ENCODE data around the gene GPAT3.
"Not testable (repeated sequence)": the region's sequence is repeated elsewhere in the genome, so short reads cannot be mapped to it uniquely, and the experiment has no call there.

Gene GPAT3

DNA sequence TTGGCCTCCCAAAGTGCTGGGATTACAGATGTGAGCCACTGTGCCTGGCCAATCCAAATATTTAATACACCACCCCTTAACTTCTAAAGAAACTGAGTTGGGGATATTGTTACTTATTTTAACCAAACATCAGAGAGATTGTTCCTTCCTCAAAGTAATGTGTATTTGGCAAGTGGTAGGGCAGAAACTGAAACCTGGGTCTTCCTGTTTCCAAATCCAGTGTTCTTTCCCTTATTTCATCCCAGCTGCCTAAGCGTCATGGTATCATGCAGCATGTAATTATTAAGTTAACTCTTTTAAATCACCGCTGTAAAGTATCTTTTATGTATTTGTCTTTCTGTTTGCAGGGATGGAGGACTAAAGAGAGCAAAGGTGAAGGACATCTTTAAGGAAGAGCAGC is 68.4 kb downstream of the GPAT3 start:
- no peak for DNase-seq (ENCODE audit: low spot score)

DNA sequence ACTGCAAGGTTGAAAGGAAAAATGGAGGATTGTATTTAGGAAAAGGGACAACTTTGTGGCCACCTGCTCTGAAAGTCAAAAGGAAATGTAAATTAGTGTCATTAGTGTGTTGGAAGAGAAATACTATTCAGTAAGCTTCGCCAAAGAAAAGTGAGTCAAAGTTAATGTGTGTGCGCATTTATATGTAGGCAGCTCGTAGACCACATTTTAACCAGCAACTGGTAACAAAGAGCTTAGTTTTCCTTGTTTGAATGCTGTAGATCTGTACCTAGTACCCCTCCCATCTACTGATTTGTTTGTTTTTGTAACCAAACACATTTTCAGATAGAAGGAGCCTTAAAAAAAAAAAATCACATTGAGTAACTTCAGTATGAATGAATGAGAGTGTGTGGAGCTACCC is 69.3 kb downstream of the GPAT3 start:
- DNase-seq (ENCODE audit: low spot score), result no peak

DNA sequence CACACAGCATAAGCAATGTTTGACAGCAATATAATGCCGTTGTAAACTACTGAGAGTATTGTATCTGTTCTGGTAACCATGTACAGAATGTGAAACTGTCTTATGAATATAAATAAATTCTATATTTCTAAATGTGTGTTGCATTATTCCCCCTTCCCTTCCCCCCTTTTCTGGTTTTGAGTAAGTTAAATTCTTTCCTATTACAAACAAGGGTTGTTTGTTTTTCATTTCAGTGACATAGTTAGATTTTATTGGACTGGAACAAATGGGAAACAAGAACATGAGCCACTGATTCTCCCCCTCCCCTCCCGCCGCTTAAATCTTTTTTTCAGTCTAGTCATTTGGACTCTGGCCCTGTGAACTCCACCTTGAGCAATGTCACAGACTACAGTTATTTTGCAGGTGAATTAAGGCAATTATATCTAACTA is 69.8 kb downstream of the GPAT3 start:
- no peak for DNase-seq (ENCODE audit: low spot score)

DNA sequence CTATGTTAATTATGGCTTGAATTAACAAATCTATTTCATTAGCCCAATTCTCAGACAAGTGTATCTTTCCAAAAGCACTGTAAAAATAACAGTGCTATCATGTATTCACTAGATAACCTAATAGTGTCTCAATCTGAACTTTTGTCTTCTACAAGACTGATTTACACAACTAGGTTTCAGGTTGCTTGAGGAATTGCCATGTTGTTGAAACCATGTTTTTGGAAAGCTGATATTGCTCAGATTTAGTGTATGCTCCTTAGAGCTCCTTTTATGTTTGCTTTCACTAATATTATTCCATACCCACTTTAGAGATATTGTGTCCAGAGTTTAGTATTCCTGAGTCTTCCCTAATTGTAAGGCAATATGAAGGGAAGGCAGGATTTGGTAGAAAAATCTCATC is 70.6 kb downstream of the GPAT3 start:
- DNase-seq (ENCODE audit: low spot score), result no peak

DNA sequence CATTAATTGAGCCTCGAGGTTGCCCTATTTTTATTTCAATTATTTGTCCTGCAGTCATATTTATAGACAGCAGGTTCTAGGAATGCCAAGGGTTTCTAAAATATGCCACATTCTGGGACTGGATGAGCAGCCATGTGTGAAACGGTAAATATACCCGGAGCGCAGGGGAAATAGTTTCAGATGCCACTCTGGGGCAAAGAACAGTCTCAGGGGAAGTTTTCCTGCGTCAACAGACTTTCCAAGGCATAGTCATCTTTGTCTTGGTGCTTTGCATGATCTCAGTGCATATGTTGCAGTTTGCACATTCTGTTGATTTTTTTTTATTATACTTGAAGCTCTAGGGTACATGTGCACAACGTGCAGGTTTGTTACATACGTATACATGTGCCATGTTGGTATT is 71.0 kb downstream of the GPAT3 start:
- no peak for DNase-seq (ENCODE audit: low spot score)

DNA sequence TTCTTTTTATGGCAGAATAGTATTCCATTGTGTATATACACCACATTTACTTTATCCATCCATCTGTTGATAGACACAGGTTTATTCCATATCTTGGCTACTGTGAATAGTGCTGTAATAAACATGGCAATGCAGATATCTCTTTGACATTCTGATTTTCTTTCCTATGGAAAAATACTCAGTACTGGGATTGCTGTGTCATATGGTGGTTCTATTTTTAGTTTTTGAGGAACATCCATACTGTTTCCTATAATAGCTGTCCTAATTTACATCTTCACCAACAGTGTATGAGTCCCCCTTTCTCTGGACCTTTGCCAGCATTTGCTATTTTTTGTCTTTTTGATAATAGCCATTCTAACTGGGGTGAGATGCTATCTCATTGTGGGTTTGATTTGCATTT is 73.5 kb downstream of the GPAT3 start:
- no peak for DNase-seq (ENCODE audit: low spot score)

DNA sequence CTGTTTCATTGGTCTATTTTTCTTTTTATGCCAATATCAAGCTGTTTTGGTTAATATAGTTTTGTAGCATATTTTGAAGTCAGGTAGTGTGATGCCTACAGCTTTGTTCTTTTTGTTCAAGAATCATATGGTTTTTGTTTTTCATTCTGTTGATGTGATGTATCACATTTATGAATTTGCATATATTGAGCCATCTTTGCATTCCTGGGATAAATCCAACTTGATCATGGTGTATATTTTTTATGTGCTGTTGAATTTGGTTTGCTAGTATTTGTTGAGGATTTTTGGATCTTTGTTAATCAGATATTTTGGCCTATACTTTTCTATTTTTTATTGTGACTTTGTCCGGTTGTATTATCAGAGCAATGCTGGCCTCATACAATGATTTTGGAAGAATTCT is 74.8 kb downstream of the GPAT3 start:
- DNase-seq (ENCODE audit: low spot score), result no peak

DNA sequence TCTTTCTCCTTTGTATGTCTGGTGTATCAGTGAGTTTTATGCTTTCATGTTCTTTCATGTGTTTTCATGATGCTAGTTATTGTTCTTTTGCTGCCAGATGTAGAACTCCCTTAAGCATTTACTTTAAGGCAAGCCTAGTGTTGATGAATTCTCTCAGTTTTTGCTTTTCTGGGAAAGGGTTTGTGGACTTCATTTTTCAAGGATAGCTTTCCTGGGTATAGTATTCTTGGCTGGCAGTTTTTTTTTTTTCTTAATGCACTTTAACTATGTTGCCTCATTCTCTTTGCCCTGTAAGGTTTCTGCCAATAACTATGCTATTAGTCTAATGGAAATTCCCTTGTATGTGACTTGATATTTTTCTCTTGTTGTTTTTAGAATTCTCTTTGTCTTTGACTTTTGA is 77.1 kb downstream of the GPAT3 start:
- no peak for DNase-seq (ENCODE audit: low spot score)

DNA sequence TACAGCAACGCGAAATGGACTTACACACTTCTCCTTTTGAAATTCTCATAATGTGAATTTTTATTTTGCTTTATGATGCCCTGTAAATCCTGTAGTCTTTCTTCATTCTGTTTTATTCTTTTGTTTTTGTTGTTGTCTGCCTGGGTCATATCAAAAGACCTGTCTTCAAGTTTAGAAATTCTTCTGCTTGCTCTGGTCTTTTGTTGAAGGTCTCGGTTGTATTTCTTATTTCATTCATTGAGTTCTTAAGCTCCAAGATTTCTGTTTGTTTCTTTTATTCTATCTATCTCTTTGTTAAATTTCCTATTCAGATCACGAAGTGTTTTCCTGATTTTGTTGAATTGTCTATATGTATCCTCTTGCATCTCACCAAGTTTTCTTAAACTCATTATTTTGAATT is 78.1 kb downstream of the GPAT3 start:
- no peak for DNase-seq (ENCODE audit: low spot score)

DNA sequence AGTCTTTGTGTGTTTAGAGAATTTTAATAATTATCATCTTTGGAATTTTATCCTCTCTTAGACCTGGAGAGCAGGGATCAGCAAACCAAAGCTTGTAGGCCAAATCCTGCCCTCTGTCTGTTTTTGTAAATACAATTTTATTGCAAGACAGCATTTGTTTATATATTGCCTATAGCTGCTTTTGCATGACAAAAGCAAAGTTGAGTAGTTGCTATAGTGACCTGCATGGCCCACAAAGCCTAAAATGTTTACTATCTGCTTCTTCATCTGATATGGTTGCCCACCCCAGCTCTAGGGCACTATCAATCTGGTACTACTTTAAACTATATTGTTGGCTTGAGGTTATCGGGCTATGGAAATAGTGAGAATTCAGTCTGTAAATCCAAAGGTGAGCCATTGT is 80.3 kb downstream of the GPAT3 start:
- DNase-seq (ENCODE audit: low spot score), result no peak

DNA sequence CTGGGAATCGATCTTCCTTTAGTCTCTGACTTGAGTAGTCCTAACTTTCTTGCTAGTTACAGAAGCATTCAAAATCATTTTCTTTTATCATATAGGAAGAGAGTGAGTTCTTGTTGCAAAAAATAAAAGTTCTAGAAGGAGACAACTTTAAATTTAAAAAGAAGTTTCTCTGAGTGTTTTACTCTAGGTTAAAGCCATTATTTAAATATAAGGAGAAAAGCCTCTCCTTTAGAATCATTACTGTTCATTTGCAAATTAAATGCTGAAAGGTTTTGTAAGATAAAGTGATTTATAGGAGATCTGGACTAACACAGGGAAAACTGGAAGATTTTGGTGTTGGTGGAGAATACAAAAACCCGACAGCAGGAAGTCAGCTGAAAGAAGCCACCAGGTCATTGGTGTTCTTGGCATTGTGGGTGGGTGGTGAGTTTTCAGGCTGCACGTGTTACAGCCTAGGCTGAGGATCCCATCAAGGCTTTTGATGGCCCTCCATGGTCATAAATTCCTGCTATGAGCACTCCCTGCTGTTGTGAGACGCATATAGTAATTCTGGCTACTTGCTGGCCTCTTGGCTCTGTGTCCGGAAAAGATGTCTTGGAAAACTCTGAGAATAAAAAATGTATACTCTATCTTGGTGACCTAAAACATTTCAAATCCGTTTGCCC is 81.6 kb downstream of the GPAT3 start:
- no peak for DNase-seq (ENCODE audit: low spot score)

DNA sequence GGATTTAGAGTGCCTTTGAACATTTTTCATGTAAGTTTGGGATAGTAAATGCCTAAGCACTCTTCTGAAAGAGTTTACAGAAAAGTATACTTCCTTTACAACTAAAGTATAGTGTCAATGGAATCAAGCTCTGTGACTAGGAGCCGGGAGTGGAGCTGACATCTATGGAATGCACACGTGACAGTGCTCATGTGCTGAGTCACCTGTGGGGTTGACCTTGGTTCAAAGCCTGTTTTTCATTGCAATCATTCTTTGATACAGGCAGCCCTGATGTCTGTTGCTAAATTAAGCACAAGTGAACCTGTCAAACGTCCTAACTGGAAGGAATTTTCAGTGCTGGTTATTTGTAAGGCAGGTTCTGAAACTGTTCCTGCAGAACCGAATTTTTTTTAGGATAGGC is 82.5 kb downstream of the GPAT3 start:
- no peak for DNase-seq (ENCODE audit: low spot score)

DNA sequence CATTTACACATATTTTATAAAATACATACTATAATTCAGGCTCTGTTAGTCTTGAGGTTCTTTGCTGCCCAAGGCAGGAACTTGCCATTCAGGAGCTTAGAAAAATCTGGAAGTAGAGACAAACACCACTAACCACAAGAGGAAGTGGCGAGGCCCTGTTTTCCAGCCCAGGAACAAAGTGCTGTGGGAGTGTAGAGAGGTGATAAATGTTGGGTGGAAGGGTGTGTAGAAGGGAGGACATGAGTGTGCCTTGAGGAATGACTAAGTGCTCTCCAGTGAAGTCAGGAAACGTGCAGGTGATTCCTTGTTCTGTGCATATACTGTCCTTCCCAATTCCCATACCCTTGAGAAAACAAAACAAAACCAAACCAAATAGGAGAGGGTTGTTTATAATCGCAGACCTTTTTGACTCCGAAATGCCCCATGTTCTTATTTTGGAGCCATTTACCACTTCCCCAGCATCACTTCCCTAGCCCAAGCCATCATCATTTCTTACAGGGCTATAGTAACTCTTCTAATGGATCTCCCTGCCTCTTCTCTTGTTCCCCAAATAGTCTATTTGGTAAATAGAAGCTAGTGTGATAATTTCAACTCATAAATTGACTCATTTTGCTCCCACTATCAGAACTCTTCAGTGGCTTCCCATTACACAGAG is 83.2 kb downstream of the GPAT3 start:
- DNase-seq (ENCODE audit: low spot score), result no peak

DNA sequence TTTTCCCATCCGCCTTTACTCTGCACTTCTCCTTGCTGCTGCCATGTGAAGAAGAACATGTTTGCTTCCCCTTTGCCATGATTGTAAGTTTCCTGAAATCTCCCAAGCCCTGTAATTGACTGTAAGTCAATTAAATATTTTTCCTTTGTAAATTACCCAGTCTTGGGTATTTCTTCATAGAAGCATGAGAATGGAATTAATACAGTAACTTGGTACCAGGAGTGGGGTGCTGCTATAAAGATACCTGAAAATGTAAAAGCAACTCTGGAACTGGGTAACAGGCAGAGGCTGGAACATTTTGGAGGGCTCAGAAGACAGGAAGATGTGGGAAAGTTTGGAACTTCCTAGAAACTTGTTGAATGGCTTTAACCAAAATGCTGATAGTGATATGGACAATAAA is 86.2 kb downstream of the GPAT3 start:
- not testable (repeated sequence) for DNase-seq (ENCODE audit: low spot score)

DNA sequence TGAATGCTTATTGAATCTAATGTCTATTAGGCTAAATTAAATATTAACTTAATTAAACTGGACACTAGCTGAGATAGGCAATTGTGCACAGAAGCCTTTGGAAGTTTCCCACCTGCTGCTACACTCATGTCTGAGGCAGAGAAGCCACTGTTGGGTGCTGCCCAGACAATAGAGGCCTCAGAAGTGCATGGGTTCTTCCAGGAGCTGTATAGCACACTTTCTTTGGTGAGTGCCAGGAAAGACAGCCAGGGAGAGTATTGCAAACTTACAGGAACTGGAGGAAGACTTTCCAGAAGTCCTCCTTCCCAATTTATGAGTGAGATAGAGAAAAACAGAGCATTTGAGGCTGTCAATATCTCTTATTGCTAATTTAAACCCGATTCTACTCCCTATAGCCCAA is 89.9 kb downstream of the GPAT3 start:
- no peak for DNase-seq (ENCODE audit: low spot score)

DNA sequence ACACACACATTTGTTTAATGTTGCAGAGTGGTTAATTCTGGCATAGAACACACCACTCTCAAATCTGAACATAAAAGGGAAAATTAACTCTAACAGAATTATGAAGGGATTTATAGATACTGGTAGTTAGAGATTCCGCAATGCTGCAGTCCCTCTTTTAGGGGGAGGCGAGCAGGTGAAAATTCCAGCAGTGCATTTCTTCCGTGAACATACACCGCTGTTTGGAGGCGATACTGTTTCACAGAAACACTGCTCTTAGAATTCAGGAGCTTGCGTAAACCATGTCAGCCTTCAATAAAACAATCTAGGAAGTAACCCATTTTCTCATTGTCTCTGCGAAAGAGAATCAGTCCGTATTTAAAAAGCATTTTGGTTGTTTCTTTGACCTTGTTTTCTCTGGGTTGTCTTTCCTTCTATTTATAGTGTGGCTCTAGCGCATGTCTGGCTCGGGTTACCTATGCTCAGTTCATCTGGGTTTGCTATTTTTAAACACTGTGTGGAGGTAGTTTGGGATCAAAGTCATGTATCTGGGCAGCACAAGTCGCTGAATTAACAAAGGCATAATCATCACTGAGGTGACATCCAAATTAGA is 90.4 kb downstream of the GPAT3 start:
- no peak for DNase-seq (ENCODE audit: low spot score)

DNA sequence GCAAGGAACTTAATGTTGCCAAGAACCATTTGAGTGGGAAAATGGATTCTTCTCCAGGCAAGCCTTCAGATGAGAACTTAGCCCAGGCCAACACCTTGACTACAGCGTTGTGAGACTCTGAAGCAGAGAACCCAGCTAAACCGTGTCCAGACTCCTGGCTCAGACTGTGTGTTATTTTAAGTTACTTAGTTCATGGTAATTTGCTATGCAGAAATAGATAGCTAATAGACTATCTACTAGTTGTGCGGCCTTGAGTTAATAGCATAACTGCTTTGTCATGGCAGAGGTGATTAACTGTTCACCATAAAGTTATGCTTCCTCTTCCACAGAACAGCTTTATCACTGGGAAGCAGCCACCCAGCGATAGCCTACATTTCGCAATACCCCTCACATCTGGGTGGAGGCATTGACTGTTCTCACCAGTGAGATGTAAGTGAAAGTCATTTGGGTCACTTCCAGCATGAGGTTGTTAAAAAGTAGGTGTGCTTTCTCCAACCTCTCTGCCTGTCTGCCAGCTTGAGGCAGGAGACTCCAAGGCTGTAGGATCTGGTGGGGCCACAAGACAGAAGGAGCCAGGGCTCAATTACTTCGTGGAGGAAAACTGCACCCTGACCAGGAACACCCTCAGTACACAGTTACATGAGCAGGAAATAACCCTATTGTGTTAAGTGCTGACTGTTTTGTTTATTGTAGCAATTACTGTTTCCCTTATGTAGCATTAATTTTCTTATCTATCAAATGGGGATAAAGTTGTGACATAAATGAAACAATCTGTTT is 94.2 kb downstream of the GPAT3 start:
- DNase-seq (ENCODE audit: low spot score), result no peak

DNA sequence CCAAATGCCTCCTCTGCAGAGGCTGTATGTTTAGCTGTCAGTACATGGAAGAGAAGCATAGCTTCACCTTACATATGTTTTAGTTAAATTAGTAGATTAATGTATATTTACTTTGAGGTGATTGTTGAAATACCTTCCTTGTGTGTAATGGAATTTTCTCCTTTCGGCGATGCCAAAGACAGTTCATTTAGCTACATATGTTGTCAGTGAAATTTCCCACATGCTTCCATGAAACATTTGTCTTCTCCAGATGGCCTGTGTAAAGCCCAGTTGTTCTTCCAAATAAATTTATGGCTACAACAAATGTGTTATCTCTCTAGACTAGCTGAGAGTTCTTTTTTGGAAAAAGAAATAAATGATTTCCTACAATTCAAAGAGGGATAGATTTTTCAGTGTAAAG is 95.2 kb downstream of the GPAT3 start:
- DNase-seq (ENCODE audit: low spot score), result no peak

DNA sequence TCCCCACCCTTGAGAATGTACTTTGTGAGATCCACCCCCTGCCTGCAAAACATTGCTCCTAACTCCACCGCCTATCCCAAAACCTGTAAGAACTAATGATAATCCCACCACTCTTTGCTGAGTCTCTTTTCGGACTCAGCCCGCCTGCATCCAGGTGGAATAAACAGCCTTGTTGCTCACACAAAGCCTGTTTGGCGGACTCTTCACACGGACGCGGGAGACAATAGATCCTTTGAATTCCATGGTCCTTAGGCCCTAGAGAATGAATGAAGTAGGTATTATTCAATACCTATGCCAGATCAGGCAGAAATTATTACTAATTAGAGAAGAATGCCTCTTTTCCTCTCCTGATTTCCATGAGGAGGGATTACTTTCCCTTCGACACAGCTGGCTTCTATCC is 101.0 kb downstream of the GPAT3 start:
- DNase-seq (ENCODE audit: low spot score), result no peak

DNA sequence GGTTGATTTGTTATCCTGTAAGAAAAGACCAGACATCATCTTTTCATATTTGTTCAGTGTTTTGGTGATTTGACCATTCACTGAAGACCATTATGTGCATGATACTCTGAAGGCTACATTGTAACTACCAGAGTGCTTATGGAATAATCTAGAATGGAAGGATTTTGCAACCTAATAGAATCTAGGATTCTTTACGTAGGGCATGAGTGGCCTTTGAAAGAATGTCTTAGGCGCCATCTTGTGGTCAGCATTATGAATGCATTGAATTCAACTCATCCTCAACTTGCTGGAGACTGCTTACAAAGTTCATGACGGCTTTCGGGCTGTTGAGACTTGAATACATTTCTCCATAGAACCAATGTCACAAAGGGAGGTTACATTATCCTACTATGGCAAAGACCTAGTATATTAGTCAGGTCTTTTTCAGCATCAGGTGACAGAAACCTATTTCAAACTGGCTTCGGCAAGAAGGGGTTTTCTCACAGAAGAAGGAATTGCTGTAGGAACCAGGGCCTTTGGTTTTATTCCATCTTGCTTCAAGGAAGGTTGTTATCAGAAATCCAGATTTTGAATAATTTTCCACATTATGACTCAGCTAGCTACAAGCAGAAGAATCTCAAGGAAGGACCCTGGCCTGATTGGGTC is 104.1 kb downstream of the GPAT3 start:
- DNase-seq (ENCODE audit: low spot score), result peak; percentile 70

DNA sequence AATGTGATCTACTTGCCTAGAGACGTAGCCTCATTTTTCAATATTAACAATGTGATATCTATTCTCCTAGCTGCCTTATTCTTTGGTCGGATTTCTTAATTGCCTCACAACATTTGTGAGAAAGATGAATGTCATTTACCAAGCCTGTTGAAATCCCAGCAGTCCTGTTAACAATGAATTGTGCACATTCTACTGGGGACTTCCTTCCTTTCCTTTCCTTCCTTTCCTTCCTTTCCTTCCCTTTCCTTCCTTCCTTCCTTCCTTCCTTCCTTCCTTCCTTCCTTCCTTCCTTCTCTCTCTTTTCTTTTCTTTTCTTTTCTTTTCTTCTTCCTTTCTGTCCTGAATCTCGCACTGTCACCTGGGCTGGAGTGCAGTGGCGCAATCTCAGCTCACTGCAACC is 107.1 kb downstream of the GPAT3 start:
- DNase-seq (ENCODE audit: low spot score), result no peak

Measured in kidney capillary endothelial cell (primary cell).